ENCODE results near the gene RTL9.
A peak's percentile ranks its signal among the peaks of the same experiment; 100 is the strongest.
"Not testable (repeated sequence)": the region's sequence is repeated elsewhere in the genome, so short reads cannot be mapped to it uniquely, and the experiment has no call there.

Gene RTL9

GRCh38 chrX:110358548-110358947, at the start of gene RTL9:
Gene RTL9 (plus strand): TSS chrX:110358848. CDS start chrX:110450618, 91,770 bp downstream.
- no peak for DNase-seq

- no peak for DNase-seq
Measured at GRCh38 chrX:110310000-110310790, 48.5 kb upstream of the RTL9 start.

- peak in 1 of 6 experiments; percentile 0 for DNase-seq
Measured at GRCh38 chrX:110310896-110311295, 47.8 kb upstream of the RTL9 start.

- DNase-seq: no peak
Measured at GRCh38 chrX:110311437-110312230, 47.0 kb upstream of the RTL9 start.

- DNase-seq: no peak
Measured at GRCh38 chrX:110315551-110315950, 43.1 kb upstream of the RTL9 start.

GRCh38 chrX:110316351-110317060, 42.1 kb upstream of the RTL9 start:
- no peak for DNase-seq

GRCh38 chrX:110317061-110317819, 41.4 kb upstream of the RTL9 start:
- peak in 5 of 6 experiments; percentile 3 to 53 (median 26) for DNase-seq

- DNase-seq: peak; percentile 65 to 84 (median 74)
Measured at GRCh38 chrX:110317820-110318663, 40.6 kb upstream of the RTL9 start, which contains the start of gene AMMECR1. Gene AMMECR1 (minus strand): TSS chrX:110318085. CDS start chrX:110318071, 14 bp downstream.

GRCh38 chrX:110318664-110318968, 40.0 kb upstream of the RTL9 start:
- DNase-seq: no peak

GRCh38 chrX:110320381-110320987, 38.2 kb upstream of the RTL9 start:
- no peak for DNase-seq

GRCh38 chrX:110321081-110321480, 37.6 kb upstream of the RTL9 start:
- no peak for DNase-seq

- DNase-seq: no peak
Measured at GRCh38 chrX:110321670-110322069, 37.0 kb upstream of the RTL9 start.

GRCh38 chrX:110322603-110323002, 36.0 kb upstream of the RTL9 start:
- no peak for DNase-seq

GRCh38 chrX:110326712-110327111, 31.9 kb upstream of the RTL9 start:
- no peak for DNase-seq

GRCh38 chrX:110327336-110327735, 31.3 kb upstream of the RTL9 start:
- no peak for DNase-seq

GRCh38 chrX:110328613-110329012, 30.0 kb upstream of the RTL9 start:
- not testable (repeated sequence) for DNase-seq

- no peak for DNase-seq
Measured at GRCh38 chrX:110331444-110332030, 27.1 kb upstream of the RTL9 start.

- not testable (repeated sequence) for DNase-seq
Measured at GRCh38 chrX:110333458-110333857, 25.2 kb upstream of the RTL9 start.

GRCh38 chrX:110338935-110339334, 19.7 kb upstream of the RTL9 start:
- DNase-seq: no peak

GRCh38 chrX:110341189-110342035, 17.2 kb upstream of the RTL9 start:
- no peak for DNase-seq

Data from stimulated activated naive CD4-positive, alpha-beta T cell (primary cell).